Prostate gland (tissue), 2 donors: ENCODE results near the gene GALNT14. TPM values are rescaled to one million over a fixed set of nuclear protein-coding genes. Genes with fewer than 3 reads are reported as not detected.

Source experiments
- DNase-seq: peaks from one replicate; pipeline ENCODE4 v3.0.0-alpha.2; 2019; ENCODE audit warnings: low spot score
- H3K27ac ChIP-seq, 2 donors: fragments of 200-600 bp; sonication (generic); 2 replicates each; pipeline ENCODE4 v1.5.1; 2017 to 2019
- H3K27me3 ChIP-seq: fragments of 200-600 bp; sonication (generic); replicated peaks from 2 replicates; pipeline ENCODE4 v1.5.1; 2019; ENCODE audit not compliant: insufficient read depth
- H3K36me3 ChIP-seq, 2 donors: fragments of 200-600 bp; sonication (generic); 1 replicate in 1 of 2; 2 replicates in 1 of 2; pipeline versions ENCODE4 v1.5.1 to v1.8.1; 2017 to 2019
- H3K4me1 ChIP-seq: fragments of 200-600 bp; sonication (generic); replicated peaks from 2 replicates; pipeline ENCODE4 v1.5.1; 2019
- H3K4me3 ChIP-seq, 2 donors: fragments of 200-600 bp; sonication (generic); 2 replicates each; pipeline ENCODE4 v1.5.1; 2017 to 2019
- H3K9me3 ChIP-seq: fragments of 200-600 bp; sonication (generic); 2 replicates; pipeline ENCODE4 v1.5.1; 2017
- POLR2A ChIP-seq: fragments of 450-650 bp; IDR thresholded peaks from one replicate; pipeline ENCODE4 v1.6.1; 2016; ENCODE audit warnings: antibody characterized with exemption, mild to moderate bottlenecking
- POLR2AphosphoS5 ChIP-seq: sonication (generic); formaldehyde crosslinking; IDR thresholded peaks from one replicate; pipeline ENCODE4 v1.6.1; 2017; ENCODE audit warnings: antibody characterized with exemption
- WGBS: methylation state at CpG from one replicate; pipeline ENCODE4 v1.1.5; 2018; 5-methylcytosine and 5-hydroxymethylcytosine counted together
- intact Hi-C: fragments of 100-400 bp; cut with DNase I; formaldehyde crosslinking; loops from one replicate; pipeline ENCODE4 v1.14.2; 2022
- total RNA-seq, 2 donors: library from RNA; depleted of rRNA; stranded (reverse); fragments of >200 nt; gene quantifications; one replicate each; pipeline ENCODE4 v1.1.0, GENCODE V29; 2016
- TF ChIP-seq, protein P1 (sequence below), 4 experiments: fragments of 200-600 bp in 2 of 4; fragments of 450-650 bp in 2 of 4; sonication (generic) in 2 of 4; IDR thresholded peaks; 1 replicate in 3 of 4; 2 replicates in 1 of 4; pipeline ENCODE4 v1.5.1; 2016 to 2019; ENCODE audit warnings: antibody characterized with exemption in 4 of 4, mild to moderate bottlenecking in 2 of 4, moderate library complexity in 2 of 4

The GALNT14 gene
- total RNA-seq, 2 donors from 2014 or later: 0.59 to 15.5 TPM

GRCh38 chr2:30860726-30861125 lies 277.5 kb downstream of the GALNT14 start:
- no peak for DNase-seq
- no peaks in the 10 kb centered on the region for H3K9me3 ChIP-seq
- H3K27ac ChIP-seq: no peak overlapping the region
- H3K4me3 ChIP-seq: no peak overlapping the region
- no peaks in the 10 kb centered on the region for H3K4me1 ChIP-seq
- TF ChIP-seq POLR2A (no peak), POLR2AphosphoS5 (no peak)
- TF ChIP-seq, protein P1, sequence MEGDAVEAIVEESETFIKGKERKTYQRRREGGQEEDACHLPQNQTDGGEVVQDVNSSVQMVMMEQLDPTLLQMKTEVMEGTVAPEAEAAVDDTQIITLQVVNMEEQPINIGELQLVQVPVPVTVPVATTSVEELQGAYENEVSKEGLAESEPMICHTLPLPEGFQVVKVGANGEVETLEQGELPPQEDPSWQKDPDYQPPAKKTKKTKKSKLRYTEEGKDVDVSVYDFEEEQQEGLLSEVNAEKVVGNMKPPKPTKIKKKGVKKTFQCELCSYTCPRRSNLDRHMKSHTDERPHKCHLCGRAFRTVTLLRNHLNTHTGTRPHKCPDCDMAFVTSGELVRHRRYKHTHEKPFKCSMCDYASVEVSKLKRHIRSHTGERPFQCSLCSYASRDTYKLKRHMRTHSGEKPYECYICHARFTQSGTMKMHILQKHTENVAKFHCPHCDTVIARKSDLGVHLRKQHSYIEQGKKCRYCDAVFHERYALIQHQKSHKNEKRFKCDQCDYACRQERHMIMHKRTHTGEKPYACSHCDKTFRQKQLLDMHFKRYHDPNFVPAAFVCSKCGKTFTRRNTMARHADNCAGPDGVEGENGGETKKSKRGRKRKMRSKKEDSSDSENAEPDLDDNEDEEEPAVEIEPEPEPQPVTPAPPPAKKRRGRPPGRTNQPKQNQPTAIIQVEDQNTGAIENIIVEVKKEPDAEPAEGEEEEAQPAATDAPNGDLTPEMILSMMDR (IDR thresholded peaks at IDR 0.05): no peak
- intact Hi-C loops: no loop called here
- H3K27me3 ChIP-seq: no peaks in the 10 kb centered on the region
- H3K36me3 ChIP-seq: no peaks in the 10 kb centered on the region
- 69% methylated on average over 4 of the region's 4 CpGs for WGBS

Other genes starting within 250 kb of the GALNT14 start
- gene CAPN14, start 79.1 kb upstream of the GALNT14 start, total RNA-seq: under 1 TPM; 0.27 to 0.80 TPM
- 1 to 10 TPM; 7.2 to 7.9 TPM for gene EHD3, start 95.7 kb upstream of the GALNT14 start, total RNA-seq